Measurements from ENCODE around the gene FHOD3.
A peak's percentile ranks its signal among the peaks of the same experiment; 100 is the strongest.

DNA sequence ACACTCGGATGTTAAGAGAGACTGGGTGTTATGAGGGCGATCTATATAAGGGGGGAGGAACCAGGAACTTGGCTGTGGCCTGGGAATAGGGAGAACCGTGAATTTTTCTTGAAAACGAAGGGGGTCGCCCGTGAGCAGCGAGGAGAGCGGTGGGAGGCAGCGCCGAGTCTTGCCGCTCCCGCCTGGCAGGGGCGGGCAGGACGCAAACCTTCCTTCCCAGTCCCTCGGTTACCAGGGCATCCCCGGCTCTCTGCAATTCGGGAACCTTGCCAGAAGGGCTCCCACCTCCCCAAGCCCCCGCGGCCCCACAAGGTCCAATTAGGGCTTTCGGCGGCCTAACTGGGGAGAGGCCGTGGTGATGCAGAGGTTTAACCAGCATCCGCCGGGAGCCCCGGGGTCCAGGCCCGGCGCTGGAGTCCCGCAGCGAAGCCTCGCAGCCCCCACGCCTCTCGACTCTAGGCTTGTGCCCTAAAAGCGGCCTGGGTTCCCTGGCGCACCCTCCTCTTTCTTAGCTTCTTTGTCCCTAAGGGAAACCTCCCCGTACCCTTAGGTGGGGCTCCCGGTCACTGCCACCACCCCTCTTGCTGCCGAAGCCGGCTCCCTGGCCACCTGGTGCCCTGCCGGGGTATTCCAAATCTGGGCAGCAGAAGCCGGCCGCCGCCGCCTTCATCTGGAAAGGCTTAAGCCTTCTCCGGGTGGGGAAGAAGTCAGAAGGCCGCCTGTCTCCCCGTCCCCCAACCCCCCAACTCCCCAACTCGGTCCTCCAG, 680 bp upstream of the FHOD3 start:
- TF ChIP-seq, protein P1, sequence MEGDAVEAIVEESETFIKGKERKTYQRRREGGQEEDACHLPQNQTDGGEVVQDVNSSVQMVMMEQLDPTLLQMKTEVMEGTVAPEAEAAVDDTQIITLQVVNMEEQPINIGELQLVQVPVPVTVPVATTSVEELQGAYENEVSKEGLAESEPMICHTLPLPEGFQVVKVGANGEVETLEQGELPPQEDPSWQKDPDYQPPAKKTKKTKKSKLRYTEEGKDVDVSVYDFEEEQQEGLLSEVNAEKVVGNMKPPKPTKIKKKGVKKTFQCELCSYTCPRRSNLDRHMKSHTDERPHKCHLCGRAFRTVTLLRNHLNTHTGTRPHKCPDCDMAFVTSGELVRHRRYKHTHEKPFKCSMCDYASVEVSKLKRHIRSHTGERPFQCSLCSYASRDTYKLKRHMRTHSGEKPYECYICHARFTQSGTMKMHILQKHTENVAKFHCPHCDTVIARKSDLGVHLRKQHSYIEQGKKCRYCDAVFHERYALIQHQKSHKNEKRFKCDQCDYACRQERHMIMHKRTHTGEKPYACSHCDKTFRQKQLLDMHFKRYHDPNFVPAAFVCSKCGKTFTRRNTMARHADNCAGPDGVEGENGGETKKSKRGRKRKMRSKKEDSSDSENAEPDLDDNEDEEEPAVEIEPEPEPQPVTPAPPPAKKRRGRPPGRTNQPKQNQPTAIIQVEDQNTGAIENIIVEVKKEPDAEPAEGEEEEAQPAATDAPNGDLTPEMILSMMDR (IDR thresholded peaks at IDR 0.05): peak; percentile 77
- TF ChIP-seq, protein P2, sequence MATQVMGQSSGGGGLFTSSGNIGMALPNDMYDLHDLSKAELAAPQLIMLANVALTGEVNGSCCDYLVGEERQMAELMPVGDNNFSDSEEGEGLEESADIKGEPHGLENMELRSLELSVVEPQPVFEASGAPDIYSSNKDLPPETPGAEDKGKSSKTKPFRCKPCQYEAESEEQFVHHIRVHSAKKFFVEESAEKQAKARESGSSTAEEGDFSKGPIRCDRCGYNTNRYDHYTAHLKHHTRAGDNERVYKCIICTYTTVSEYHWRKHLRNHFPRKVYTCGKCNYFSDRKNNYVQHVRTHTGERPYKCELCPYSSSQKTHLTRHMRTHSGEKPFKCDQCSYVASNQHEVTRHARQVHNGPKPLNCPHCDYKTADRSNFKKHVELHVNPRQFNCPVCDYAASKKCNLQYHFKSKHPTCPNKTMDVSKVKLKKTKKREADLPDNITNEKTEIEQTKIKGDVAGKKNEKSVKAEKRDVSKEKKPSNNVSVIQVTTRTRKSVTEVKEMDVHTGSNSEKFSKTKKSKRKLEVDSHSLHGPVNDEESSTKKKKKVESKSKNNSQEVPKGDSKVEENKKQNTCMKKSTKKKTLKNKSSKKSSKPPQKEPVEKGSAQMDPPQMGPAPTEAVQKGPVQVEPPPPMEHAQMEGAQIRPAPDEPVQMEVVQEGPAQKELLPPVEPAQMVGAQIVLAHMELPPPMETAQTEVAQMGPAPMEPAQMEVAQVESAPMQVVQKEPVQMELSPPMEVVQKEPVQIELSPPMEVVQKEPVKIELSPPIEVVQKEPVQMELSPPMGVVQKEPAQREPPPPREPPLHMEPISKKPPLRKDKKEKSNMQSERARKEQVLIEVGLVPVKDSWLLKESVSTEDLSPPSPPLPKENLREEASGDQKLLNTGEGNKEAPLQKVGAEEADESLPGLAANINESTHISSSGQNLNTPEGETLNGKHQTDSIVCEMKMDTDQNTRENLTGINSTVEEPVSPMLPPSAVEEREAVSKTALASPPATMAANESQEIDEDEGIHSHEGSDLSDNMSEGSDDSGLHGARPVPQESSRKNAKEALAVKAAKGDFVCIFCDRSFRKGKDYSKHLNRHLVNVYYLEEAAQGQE (IDR thresholded peaks at IDR 0.05; ENCODE audit: insufficient read depth in 1 of 2, low read depth in 2 of 2, low read length in 1 of 2): no peak
- TF ChIP-seq TCF7L2 (IDR thresholded peaks at IDR 0.05; ENCODE audit: low read depth, low read length) (no peak), POLR2AphosphoS5 (IDR thresholded peaks at IDR 0.05; ENCODE audit: low read depth, low read length) (0 out of 2 replicates have a peak, but pooled peaks have one; percentile 16), SIN3A (IDR thresholded peaks at IDR 0.05; ENCODE audit: borderline replicate concordance, insufficient read depth, low read depth, low read length) (no peak)

Measured in Panc1 (cell line).